Stimulated activated CD4-positive, alpha-beta T cell treated with anti-CD3 and anti-CD28 coated beads, Interleukin-15, amount 100 ng/mL, for 1 hour (primary cell): ENCODE measurements around the gene ONECUT1.

Experiments used
- DNase-seq, 2 donors: peaks; one replicate each; pipeline ENCODE4 v3.0.0-alpha.2; 2020; ENCODE audit warnings: low read depth in 1 of 2, low spot score in 1 of 2

Gene ONECUT1

DNA sequence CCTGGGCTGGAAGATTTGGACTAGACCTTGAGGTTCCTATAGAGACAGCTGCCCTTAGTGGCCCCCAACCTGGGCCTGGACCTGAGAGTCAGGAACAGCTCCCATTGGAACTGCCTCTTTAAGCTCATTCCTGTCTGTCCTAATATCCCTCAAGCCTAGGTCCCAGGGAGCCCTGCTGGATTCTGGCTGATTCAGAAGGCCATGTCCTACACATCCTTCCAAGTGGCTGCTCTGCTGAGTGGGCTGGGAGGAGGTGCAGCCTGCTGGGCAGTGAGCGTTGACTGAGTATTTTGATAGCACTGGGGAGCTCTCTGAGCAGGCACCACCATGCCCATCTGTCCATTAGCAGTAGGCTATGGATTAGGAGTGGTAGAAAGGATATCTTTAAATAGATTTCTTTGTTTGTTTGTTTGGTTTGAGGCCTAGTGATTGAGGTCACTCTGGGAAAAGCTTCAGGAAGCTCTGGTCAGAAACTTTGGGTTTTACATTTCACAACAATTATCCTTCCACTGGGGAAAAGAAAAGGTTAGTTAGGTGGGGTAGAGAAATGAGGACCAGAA is 56.4 kb downstream of the ONECUT1 start:
- DNase-seq = no peak

DNA sequence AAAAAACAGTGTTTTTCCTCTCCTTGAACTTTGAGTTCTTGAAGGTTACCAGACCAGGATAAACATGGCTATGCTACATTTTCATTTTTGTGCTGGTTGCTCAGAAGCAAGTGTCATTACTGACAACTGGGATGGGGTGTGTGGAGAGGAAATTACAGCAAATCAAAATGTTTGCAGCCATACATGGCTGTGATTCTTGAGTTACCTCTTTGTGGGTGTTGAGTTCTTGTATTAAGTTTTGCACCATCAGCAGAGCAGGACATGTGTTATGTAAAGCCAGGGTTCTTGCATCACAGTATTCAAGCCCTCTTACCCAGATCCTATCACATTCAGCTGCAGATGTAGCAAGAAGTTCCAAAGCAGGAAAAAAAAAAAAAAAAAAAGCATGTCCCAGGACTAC is 57.0 kb downstream of the ONECUT1 start:
- DNase-seq = no peak

DNA sequence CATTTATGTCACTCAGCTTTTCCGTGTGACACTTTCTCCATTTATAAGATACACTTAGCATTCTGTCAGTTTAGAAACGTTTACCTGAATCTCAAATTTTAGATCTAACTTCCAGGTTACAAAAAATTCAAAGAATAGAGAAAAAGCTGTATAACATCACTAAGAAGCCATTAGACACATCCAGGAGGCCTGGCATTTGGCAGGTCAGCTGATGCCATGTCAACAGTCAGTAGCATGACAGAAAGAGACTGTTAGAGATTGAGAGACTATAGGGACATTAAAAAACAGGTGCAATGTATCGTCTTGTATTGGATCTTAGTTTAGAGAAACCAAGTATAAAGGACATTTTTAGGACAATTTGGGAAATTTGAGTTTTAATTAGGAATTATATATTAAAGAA is 57.6 kb downstream of the ONECUT1 start:
- no peak for DNase-seq

DNA sequence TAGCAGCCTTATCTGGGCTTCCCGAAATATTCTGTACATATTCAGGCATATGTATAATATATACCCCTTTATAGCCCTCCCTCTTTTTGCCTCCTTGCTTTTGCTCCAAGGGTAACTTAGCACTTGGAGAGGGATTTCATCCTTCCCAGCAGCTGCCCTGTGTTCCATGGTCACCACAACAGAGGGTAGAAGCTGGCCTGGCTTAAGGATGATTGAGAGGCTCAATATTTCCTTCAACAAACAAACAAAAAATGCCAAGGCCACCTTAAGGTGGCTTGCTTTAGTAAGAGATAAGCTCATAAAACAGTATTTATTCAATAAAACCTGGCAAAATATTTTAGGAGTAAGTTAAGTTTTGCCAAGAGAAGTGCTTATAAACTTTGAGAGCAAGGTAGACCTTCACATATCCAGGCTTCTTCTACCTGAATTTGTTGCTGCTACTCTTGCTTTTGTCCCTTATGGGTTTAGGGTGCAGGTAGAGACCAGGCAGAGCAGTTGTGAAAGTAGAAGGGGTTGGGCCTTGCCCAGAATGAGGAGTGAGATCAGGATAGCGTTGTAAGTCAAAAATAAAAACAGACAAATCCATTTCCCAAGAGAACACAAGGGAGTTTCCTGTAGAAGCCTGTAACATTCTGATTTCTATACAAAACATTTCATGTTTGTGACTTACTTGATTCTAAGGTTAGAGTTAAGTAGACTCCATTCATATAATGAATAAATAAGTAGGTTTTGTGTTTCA is 58.2 kb downstream of the ONECUT1 start:
- no peak for DNase-seq

DNA sequence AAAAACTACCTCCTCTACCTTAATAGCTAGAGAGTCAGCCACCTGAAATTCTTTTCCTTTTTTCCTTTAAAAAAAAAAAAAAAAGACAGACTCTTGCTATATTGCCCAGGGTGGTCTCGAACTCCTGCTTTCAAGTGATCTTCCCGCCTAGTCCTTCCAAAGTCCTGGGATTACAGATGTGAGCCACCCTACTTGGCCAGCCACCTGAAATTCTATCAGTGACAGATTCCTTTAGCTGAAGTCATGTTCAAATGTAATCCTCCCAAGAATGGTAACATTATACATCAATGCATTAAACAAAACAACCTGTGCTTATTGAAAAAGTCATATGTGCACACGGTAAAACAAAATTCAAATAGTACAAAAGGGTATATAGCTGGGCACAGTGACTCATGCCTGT is 59.1 kb downstream of the ONECUT1 start:
- DNase-seq = no peak

DNA sequence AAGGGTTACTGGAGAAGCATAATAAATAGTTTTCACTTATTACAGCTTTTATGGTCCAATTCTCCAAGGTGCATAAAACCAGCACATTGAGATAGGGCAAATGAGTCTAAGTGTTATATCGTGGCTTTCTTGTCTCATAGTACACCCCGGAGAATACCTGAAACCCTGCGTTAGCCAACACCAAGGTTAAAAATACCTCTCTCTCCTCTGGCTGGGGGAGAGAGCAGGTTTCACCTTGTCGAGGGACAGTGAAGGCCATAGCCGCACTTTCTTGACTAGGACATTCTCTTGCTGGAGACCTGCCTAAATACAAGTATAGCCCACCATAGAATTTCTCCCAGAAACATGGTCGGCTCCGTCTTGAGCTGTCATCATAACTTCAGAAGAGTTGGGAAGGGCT is 59.5 kb downstream of the ONECUT1 start:
- DNase-seq = no peak

DNA sequence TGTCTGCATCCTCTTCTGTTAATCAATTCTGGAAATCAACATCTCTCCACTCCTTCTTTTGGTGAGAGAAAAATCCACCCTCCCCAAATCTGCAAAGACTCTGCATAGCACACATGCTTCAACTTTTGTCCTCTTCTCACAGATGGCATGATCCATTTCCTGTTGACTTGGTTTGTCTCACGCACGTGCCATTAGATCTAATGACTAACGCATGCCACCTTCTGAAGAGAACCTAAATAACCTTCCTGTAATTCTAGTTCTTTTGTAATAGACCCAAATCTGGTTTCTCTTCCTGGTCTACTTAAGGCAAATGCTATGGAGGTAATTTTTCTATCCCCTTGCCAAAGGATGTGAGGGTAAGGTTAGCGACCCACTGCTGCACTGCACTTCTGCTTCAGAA is 60.0 kb downstream of the ONECUT1 start:
- no peak for DNase-seq

DNA sequence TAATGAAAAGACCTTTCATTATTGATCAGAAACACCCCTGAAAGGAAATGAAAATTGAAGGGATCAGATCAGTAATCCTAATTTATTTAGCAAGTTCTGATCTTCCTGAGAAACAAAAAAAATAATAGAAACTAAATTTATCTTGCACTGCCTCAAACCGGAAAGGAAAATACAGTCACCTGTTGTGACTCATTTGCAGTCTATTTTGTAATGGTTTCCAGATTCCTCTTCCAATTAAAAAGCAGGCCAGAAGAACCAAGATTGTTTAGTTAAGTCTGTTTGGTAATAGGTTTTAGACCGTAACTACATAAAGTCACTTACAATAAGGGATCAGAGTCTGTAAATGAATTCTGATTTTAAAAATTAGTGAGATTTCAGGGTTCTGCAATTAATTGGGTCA is 61.2 kb downstream of the ONECUT1 start:
- DNase-seq = no peak

DNA sequence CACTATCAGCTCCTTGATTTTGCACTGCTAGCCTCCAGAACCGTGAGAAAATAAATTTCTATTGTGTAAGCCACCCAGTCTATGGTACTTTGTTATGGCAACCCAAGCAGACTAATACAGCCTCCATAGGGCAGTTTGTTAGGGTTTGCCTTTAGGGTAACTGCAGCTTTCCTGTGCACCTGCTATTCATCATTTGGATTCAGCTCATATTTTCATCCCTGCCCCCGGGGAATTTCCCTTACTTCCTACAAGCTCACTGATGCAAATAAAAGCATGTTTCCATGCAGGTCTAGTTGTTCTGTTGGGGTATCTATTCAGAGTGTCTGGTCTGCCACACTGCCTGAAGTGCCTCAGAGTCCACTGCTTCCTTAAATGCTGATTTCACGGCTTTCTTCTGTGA is 62.3 kb downstream of the ONECUT1 start:
- DNase-seq = no peak

DNA sequence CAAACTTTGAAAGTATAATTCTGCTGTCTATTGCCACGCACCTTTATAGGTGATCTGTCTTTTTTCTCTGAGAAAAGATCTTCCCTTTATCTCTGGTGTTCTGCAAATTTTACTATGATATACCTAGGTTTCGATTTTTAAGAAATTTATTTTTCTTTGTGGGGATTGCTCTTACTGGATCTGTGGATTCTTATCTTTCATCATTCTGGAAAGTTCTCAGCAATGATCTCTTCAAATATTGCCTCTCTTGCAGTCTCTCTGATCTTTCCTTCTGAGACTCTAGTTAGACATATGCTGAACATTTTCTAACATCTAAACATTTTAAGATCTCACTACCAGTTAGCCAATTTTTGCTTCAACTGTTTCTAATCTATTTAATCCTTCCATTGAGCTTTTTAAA is 63.9 kb downstream of the ONECUT1 start:
- no peak for DNase-seq

DNA sequence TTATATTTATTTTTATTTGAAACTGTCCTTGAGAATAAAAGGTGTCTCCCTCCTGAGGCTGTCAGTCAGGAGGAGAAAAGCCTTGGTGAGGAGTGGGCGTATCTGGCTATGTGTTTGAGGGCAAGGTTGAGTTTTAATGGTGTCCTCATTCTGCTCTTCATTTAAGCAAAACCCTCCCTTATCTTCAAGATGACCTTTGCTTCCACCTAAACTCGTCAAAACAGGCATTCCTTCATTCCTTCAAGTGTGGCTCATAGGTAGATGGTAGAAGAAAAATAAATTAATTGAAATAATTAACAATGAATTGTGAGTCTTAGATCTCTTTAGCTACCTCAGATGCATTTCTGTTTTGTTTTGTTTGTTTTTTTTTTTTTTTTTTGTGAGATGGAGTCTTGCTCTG is 71.6 kb downstream of the ONECUT1 start:
- no peak for DNase-seq

DNA sequence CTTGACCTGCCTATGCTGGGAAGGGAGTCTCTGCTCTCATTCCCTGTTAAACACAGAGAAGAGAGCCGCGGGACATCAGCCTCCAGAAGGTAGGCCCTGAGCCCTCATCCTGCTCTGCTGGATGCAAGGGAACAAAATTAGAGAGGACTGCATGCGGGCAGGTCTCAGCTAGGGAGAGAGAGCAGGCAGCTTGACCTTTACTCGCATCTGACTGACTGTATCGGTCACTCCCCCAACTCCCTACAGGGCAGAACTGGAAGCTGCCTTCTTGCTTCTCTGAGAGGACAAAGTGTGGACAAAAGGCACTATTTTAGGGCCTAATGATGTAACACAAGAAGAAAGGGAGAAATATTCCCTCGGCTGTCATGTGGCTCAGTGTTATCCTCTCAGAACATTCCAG is 72.2 kb downstream of the ONECUT1 start:
- no peak for DNase-seq

DNA sequence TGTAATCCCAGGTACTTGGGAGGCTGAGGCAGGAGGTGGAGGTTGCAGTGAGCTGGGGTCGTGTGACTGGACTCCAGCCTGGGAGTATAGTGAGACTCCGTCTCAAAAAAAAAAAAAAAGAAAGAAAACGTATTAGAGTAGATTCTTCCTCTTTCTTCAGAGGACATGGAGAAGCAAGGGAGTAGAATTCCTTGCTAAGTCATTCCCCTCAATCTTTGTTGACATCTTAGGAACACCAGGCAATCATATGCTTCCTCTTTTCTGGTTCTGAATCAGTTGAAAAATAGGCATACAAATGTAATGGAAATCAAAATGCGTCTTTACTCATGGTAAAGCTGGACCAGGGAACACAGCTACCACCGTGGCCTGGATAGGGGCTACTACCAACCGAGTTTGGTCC is 72.7 kb downstream of the ONECUT1 start:
- no peak for DNase-seq

DNA sequence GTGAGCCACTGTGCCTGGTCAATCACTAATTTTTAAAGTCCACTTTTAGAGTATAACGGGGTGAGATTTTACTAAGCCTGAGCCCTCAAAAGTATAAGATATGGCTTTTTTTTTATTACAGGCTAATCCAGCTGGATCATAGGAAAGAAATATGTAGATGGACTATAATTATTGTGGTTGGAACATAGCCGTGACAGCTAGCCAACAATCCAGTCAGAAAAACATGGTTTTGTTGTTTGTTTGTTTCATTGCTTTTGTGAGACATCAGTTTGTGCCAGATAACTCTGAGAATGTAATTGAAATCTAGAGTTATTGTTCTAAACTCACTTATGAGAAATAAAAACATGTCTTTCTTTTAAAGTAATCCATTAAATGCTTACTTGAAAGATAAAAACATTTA is 73.6 kb downstream of the ONECUT1 start:
- DNase-seq = no peak

DNA sequence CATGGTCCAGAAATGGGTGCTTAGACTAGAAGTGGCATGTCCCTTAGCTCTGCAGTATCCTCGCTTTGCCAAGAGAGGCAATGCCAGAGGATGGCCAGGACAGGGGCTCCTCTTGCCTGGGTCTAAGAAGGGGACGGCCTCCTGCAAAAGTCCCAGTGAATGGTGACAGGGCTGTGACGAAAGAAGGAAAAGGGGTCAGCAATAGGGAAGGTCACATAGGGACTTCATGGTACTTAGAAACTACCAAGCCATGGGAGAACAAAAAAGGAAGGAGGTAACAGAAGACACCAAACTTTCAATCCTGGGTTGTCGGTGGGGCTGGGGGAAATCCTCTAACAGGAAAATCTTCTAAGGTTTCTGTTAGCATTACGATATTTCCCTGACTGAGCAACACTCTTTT is 74.7 kb downstream of the ONECUT1 start:
- DNase-seq = no peak

DNA sequence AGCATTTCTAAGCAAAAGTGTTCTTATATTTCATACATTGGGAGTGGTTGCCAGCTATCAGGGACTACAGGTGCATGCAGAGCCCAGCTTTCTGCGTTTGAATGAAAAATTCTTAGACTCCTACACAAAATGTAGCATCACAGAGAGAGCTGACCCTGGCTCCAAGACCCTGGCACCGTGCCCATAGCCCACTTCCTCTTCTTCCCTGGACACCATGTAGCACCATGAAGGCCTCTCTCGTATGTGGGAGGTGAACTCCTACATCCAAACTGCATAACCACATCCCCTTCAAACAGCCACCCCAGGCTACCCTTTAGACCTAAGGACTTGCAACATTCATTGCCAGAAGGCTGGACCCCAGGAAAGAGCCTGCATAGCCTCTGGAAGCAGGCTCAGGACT is 75.2 kb downstream of the ONECUT1 start:
- no peak for DNase-seq

DNA sequence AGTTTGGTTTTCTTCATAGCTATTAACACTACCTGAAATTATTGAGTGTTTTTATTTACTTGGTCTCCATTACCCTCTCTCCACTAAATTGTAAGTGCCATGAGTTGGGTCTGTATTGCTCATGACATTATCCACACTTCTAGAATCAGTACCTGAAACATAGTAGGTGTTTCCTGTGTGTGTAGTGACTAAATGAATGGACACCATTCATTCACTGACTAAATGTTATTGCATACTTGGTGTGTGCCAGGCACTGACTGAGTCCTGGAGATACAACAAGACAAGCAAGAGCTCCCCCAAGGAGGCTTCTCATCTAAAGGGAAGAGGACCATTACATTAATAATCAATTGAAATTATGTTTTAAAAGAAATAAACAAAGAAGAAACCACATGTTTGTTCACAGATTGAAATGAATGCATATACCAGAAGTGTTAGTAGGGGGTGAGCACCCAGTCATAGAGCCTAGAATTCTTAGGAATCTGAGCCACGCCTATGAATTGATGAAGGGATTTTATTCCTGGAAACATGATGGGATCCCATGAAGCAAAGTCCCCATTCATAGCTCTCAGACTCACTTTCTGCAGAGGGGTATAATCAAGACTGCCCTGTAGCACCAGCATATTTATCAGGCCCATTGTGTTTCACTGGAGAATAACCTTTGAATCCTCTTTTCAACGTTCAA is 79.3 kb downstream of the ONECUT1 start:
- no peak for DNase-seq

DNA sequence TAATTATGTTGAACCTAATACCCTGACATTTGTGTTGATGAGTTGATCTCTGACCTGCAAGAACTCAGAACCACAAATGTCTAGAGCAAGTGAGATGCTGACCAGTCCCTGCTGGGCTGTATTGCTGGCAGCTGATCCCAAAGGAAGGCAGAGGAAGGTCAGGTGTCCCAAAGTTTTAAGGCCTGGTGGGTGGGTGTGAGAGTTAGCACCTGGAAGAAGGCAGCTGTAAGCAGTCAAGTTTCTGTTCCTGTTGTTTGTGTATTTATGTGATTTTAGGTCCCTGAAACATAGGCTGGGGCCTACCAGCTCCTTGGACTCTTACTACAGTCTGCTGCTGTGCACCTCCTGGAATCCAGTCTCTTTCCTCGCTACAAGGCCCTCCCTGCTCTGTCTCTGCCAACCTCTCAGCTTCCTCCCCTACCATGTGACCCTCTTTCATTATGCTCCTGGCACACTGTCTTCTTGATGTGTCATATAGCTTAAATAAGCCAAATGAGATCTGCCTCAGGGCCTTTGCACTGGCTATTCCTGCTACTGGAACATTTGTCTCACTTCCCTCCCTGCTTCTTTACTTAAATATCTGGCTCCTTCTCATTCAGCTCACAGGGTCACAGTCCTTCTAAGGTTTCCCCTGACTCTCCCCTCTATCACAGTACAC is 80.0 kb downstream of the ONECUT1 start:
- DNase-seq = no peak

DNA sequence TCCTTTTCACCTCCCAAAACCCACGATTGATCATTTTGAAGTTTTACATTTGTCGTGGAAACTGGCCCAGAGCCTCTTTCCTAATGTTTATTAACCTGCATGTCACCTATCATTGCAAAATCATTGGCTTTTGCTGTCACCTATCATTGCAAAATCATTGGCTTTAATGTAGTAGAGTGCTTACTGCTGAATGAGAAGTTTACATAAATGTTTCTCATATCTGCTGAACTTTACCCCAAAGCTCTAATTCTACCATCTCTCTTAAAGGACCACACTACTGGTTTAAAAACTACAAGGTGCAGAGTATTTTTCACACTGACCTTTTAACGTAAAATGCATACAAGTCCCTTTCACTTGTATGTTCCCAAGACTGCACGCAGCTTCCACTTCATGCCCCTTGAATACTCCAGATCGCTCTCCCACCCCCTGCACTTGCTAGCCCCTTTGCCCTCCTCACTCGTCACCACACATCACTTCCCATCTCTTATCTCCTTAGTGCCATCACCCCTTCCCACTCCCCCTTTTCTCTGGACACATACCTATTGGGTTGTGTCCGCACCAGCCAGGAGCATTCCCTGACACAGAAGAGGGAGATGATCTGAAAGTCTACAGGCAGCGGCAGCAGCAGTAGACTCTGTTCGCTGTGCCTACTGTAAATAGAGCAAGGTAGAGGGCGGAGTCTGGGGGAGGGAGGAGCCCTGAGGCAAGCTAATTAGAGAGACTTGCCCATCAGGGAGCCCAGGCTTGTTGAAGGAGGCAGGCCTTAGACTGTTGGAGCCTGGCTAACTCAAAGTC is 80.8 kb downstream of the ONECUT1 start:
- no peak for DNase-seq
